Cardiac ventricle fibroblast (primary cell): ENCODE measurements around the gene SNX12. TPM values are rescaled to one million over a fixed set of nuclear protein-coding genes. Genes with fewer than 3 reads are reported as not detected.

Experiments used
- total RNA-seq: library from RNA; depleted of rRNA; stranded (reverse); fragments of >200 nt; gene quantifications from 2 replicates; pipeline ENCODE4 v1.2.3, GENCODE V29; 2015

SNX12 gene
- 49.6 and 51.0 TPM in 2 replicates for total RNA-seq

GRCh38 chrX:71068044-71068918 is at the start of gene SNX12:
Gene SNX12, minus strand, starts transcription at chrX:71068334. Its CDS starts 28 bp downstream, at chrX:71068306.

DNA sequence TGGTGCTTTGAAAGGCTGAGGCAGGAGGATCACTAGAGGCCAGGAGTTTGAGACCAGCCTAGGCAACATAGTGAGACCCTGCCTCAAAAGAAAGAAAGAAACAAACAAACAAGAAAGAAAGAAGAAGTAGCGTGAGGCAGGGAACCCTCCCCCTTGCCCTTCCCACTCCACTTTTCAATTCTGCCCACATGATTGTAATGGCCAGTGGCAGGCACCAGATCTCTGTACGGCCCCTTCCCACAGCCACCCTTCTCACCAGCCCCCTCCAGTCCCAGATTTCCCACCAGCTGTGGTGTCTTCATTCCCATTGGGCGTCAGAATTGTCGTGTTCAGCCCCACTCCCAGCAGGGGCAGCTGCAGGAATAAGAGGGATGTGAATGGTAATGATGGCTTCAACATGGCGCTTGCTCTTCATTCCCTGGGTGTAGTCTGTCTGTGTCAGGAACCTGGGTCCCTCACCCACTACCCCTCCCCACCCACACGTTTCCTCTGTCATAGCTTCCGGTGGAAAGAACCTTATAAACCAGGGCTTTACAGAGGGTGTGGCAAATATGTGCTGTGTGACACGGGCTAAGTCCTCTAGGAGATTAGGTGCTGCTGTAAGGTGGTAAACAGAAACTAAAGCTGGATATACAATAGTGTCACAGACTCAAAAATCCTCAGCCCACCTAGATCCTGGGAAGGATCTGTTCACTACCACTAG is 43.2 kb upstream of the SNX12 start, which contains the start of gene IL2RG:
IL2RG (minus strand) TSS at position 437 of the 703 bp plus-strand sequence; CDS start at position 399, 38 bp downstream.

DNA sequence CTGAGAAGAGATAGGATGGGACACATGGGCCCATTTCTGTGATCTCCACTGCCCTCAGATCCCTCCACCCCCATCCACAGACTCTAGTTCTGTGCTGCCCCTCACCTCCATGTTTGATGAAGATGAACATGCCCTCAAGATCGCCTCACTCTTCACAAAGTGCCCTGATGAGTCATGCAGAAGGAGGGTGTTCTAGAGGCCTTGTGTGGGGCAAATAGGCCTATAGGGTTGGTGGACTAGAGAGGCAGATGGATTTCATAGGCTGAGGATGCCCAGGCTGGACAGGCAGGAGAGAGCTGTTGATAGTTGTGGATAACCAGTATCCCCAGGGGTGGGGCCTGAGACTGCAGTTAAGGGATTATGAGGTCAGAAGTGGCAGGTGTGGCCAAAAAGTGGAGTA is 38.3 kb upstream of the SNX12 start, which contains the start of gene CXorf65:
CXorf65 (minus strand) TSS at position 314 of the 400 bp plus-strand sequence; CDS start at position 130, 184 bp downstream.

GRCh38 chrX:71095555-71095980 is 27.4 kb upstream of the SNX12 start, which contains the start of gene FOXO4:
Gene FOXO4, plus strand, starts transcription at chrX:71095851. Its CDS starts 678 bp downstream, at chrX:71096529.

Other genes starting within 250 kb of the SNX12 start
- gene TEX11, start 159.6 kb downstream of the SNX12 start, total RNA-seq, result not detected in 2 replicates
- 0.15 TPM in 1 of 2 replicates, not detected in the other for gene SLC7A3, start 137.2 kb downstream of the SNX12 start, total RNA-seq
- 3.9 and 6.2 TPM in 2 replicates for gene FOXO4, start 27.5 kb upstream of the SNX12 start, total RNA-seq
- not detected in 2 replicates for gene CXorf65, start 38.4 kb upstream of the SNX12 start, total RNA-seq
- gene IL2RG, start 43.2 kb upstream of the SNX12 start, total RNA-seq, result not detected in 2 replicates
- 24.5 and 27.3 TPM in 2 replicates for gene MED12, start 50.3 kb upstream of the SNX12 start, total RNA-seq
- 0.10 and 0.44 TPM in 2 replicates for gene NLGN3, start 76.5 kb upstream of the SNX12 start, total RNA-seq
- not detected in 2 replicates for gene GJB1, start 154.9 kb upstream of the SNX12 start, total RNA-seq
- gene ZMYM3, start 185.8 kb upstream of the SNX12 start, total RNA-seq, result 11.9 and 17.7 TPM in 2 replicates
- 220 and 236 TPM in 2 replicates for gene NONO, start 215.3 kb upstream of the SNX12 start, total RNA-seq
- gene ITGB1BP2, start 233.4 kb upstream of the SNX12 start, total RNA-seq, result 0.24 TPM in 1 of 2 replicates, not detected in the other